T1000 (cell line): ENCODE data around the gene FAM227A.

Source experiments
- DNase-seq: peaks from one replicate; lab custom pipeline; 2025; ENCODE audit warnings: mixed read lengths; lab: John Stamatoyannopoulos, UW

Gene FAM227A

GRCh38 chr22:38540701-38541100 lies 115.5 kb downstream of the FAM227A start:
- DNase-seq = no peak

- no peak for DNase-seq
These were observed 124.8 kb downstream of the FAM227A start for GRCh38 chr22:38531251-38531938.
